HEK293 (cell line): ENCODE results near the gene ITGB6.

Experiments used
- CTCF ChIP-seq: fragments of 450-650 bp; formaldehyde crosslinking; IDR thresholded peaks from 2 replicates; pipeline ENCODE4 v1.5.1; 2016; ENCODE audit warnings: missing biosample characterization, missing genetic modification characterization
- PRDM10 ChIP-seq: fragments of 450-650 bp; formaldehyde crosslinking; IDR thresholded peaks from 2 replicates; pipeline ENCODE4 v1.5.1; 2016; ENCODE audit warnings: missing biosample characterization, missing genetic modification characterization
- RBAK ChIP-seq: fragments of 450-650 bp; formaldehyde crosslinking; IDR thresholded peaks from 2 replicates; pipeline ENCODE4 v1.5.1; 2016; ENCODE audit warnings: missing biosample characterization, missing genetic modification characterization
- TCF7L2 ChIP-seq: IDR thresholded peaks from 2 replicates; pipeline ENCODE4 v1.6.1; 2011; ENCODE audit warnings: low read depth, mild to moderate bottlenecking, inconsistent platforms, low read length, moderate library complexity, borderline replicate concordance
- ZBTB8A ChIP-seq: fragments of 450-650 bp; formaldehyde crosslinking; IDR thresholded peaks from 2 replicates; pipeline ENCODE4 v1.5.1; 2016; ENCODE audit warnings: missing biosample characterization, missing genetic modification characterization
- ZNF18 ChIP-seq: fragments of 450-650 bp; formaldehyde crosslinking; IDR thresholded peaks from 2 replicates; pipeline ENCODE4 v1.5.1; 2016; ENCODE audit warnings: missing biosample characterization, missing genetic modification characterization
- ZNF362 ChIP-seq: fragments of 450-650 bp; formaldehyde crosslinking; IDR thresholded peaks from 2 replicates; pipeline ENCODE4 v1.5.1; 2016; ENCODE audit warnings: missing biosample characterization, missing genetic modification characterization
- ZNF449 ChIP-seq: fragments of 450-650 bp; formaldehyde crosslinking; IDR thresholded peaks from 2 replicates; pipeline ENCODE4 v1.5.1; 2017; ENCODE audit warnings: missing biosample characterization, mild to moderate bottlenecking, missing genetic modification characterization, moderate library complexity
- ZNF596 ChIP-seq: fragments of 450-650 bp; IDR thresholded peaks from 2 replicates; pipeline ENCODE4 v1.5.0; 2018; ENCODE audit warnings: missing biosample characterization, mild to moderate bottlenecking, missing genetic modification characterization, moderate library complexity
- ZNF777 ChIP-seq: fragments of 450-650 bp; formaldehyde crosslinking; IDR thresholded peaks from 2 replicates; pipeline ENCODE4 v1.5.1; 2017; ENCODE audit warnings: missing biosample characterization, missing genetic modification characterization, borderline replicate concordance

GRCh38 chr2:160054984-160055725 lies 144.9 kb downstream of the ITGB6 start:
- no peak for TF ChIP-seq ZNF449 (tag by site-specific recombination)
- no peak for TF ChIP-seq CTCF
- no peak for TF ChIP-seq ZNF18 (tag by site-specific recombination)
- no peak for TF ChIP-seq ZNF777 (tag by site-specific recombination)
- TF ChIP-seq TCF7L2, result no peak
- no peak for TF ChIP-seq ZNF596 (tag by site-specific recombination)
- no peak for TF ChIP-seq PRDM10 (tag by site-specific recombination)
- TF ChIP-seq ZNF362, result no peak
- no peak for TF ChIP-seq ZBTB8A (tag by site-specific recombination)
- TF ChIP-seq RBAK, result no peak
